NT2/D1 (cell line): ENCODE results near the gene MAP3K19.

Experiments
- YY1 ChIP-seq: IDR thresholded peaks from 2 replicates; pipeline ENCODE4 v1.6.1; 2011; ENCODE audit not compliant: insufficient read length, insufficient read depth
- ZNF274 ChIP-seq: IDR thresholded peaks from 2 replicates; pipeline ENCODE4 v1.6.1; 2011; ENCODE audit warnings: mild to moderate bottlenecking, low read depth, low read length

DNA sequence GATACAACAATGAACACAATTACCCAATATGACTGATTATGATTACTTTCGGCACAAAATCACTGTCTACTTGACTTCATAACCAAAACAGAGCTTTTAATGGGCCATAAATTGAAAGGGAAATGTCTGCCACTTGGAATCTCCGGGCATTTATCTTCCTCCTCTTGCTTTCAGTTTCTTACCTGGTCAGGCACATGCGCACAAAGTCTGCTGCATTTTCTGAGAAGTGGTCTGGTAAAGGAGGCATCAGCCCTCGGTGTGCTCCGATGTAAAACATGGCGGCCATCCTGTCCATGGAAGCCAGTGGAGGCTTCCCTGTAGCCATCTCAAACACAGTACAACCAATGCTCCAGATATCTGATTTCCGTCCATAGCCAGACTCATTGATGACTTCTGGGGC lies 66.6 kb downstream of the MAP3K19 start:
- TF ChIP-seq ZNF274, result no peak
- no peak for TF ChIP-seq YY1
